ENCODE measurements around the gene ABRACL.
A peak's percentile ranks its signal among the peaks of the same experiment; 100 is the strongest.
"Not testable (repeated sequence)": the region's sequence is repeated elsewhere in the genome, so short reads cannot be mapped to it uniquely, and the experiment has no call there.

The ABRACL gene

GRCh38 chr6:139011980-139012379 lies 16.6 kb upstream of the ABRACL start:
- DNase-seq (ENCODE audit: low spot score): no peak

GRCh38 chr6:139013185-139013800 lies 15.3 kb upstream of the ABRACL start:
- no peak for DNase-seq (ENCODE audit: low spot score)

DNA sequence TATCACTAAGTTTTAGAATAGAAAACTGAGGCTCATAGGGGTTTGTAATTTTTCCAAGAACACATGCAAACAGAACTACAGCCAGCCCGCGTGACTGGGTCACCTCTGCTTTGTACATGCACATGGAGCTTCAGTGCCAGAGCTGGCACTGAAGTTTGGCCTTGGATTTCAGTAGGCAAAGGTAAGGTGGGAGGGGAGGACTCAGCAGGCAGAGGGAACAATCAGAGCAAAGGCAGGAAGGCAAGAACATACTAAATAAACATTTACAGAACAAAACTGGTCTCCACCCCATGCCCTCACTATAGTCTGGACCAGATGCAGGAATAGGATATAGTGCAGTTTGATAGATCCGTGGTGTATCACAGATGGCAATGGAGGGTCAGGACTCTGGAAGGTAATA lies 13.6 kb upstream of the ABRACL start:
- no peak for DNase-seq (ENCODE audit: low spot score)

- peak; percentile 49 for DNase-seq (ENCODE audit: low spot score)
Measured at GRCh38 chr6:139016337-139017213, 12.0 kb upstream of the ABRACL start.

DNA sequence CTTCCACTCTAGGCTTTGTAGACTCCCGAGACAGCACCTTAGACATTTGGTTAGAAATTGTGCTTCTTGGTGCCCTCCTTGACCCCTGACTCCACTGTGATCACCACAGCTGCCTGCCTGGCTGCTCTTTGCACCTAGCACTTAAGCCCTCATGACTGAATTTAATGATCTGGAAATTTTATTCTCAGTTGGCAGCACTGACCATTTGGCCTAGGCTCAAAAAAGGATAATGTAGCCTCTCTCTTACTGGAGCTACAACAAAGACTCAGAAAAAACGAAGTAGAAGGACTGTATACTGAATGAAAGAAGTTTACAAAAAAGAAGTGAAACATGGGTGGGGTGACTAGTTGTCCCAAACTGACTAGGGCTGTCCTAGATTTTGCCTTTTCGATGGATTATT lies 11.3 kb upstream of the ABRACL start:
- no peak for DNase-seq (ENCODE audit: low spot score)

GRCh38 chr6:139019722-139020121 lies 8.8 kb upstream of the ABRACL start:
- no peak for DNase-seq (ENCODE audit: low spot score)

DNA sequence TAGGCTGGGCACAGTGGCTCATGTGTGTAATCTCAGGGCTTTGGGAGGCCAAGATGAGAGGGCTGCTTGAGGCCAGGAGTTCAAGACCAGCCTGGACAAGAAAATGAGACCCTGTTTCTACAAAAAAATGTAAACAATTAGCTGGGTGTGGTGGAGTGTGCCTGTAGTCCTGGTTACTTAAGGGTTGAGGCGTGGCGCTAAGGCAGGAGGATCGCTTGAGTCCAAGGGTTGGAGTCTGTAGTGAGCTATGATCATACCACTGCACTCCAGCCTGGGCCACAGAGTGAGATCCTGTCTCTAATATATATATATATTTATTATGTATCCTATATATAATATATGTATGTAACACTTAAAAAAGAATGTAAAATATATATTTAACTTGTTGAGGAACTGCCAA lies 7.9 kb upstream of the ABRACL start:
- DNase-seq (ENCODE audit: low spot score): no peak

DNA sequence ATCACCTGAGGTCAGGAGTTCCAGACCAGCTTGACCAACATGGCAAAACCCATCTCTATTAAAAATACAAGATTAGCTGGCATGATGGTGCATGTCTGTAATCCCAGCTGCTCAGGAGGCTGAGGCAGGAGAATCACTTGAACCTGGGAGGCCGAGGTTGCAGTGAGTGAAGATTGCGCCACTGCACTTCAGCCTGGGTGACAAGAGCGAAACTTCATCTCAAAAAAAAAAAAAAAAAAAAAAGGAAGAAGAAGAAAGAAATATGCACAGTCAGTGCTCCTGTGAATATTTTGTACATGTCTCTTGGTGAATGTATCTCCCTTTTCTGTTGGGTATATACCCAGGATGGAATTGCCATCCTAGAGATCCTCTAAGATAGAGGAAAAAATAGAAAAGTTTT lies 3.1 kb upstream of the ABRACL start:
- not testable (repeated sequence) for DNase-seq (ENCODE audit: low spot score)

DNA sequence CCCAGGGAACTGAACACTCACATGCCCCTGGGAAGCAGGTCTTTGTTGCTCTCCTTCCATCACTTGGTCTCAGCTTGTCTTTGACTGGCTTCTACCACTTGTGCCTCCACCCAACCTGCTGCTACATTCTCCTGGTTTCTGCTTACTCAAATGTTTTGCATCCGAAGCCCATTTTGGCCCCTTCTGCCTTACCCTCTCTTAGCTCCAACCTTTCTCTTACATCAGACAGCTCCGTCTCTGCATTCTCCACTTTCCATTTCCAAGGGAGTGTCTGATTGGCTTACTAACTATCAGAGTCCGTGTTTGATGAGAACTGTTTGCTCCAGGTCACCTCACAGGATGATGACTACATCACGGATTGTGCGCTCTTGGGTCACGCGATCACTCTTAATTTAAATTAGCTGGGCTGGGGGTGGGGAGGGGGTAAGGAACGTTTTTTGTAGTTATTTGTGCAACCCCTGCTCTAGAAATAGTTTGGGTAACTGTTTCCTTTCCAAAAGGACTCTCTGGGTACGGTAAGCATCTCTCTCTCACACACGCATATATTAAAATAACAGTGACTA lies 844 bp upstream of the ABRACL start:
- DNase-seq (ENCODE audit: low spot score): peak; percentile 21

DNA sequence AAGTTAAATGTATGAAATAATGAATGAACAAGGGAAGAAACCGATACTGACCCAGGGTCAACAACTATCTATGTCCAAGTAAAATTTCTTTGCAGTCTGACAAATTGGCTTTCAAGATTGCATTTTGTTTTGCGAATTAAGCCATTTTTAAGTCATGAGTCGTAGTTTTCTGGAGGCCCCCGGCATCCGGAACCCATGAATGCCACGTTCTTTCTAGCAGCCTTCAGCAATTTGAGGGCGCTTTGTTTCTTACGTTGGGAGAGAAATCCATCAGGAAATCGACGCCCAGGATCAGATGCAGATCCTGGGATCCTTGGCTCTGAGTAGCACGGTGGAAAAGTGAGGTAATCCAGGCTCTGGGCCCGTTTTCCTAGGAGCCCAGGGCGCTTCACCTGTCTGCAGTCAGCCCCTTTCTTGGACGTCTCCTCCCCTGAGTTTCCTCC lies 309 bp upstream of the ABRACL start:
- no peak for DNase-seq (ENCODE audit: low spot score)

- DNase-seq (ENCODE audit: low spot score): peak; percentile 51
Measured at GRCh38 chr6:139029470-139030227, 1.1 kb downstream of the ABRACL start.

DNA sequence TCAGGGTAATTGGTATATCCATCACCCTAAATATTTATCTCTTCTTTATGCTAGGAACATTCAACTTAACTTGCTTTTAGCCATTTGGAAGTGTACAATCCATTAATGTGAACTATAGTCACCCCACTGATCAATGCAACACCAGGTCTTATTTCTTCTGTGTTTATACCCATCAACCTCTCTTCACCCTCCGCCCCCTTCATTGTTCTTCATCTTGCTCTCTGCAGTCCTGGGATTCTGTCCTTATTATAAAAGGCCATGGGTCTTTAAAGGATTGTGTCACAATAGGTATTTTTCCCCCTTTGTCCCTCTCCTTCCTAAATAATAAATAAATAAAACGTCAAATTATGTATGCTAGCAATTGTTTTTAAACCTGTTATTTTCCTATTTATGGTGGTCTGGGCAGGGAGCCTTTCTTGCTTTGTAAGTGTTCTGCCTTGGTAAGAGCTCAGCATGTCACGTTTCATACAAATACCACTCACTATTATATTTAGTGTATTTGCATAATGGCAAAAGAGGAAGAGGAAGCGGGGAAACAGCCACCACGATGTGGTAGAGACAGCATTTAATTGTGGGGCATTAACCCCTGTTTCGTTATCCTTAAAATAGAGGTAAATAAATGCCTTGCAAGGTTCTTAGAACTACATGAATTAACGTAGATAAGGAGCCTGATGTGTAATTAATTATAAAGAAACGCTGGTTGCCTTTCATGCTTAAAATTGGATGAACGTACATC lies 1.9 kb downstream of the ABRACL start:
- DNase-seq (ENCODE audit: low spot score): peak; percentile 79

DNA sequence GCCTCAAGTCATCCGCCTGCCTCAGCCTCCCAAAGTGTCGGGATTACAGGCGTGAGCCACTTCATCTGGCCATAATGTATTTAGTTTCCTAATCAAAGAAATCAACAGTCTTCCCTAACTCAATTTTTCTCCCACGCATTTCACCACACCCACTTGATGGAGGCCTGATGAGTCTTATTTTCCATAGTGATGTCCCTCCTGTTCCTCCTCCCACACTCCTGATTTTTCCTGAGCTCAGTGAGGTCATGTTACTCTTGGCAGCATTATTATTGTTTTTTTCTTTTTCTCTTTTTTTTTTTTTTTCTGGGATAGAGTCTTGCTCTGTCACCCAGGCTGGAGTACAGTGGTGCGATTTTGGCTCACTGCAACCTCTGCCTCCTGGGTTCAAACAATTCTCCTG lies 8.9 kb downstream of the ABRACL start:
- no peak for DNase-seq (ENCODE audit: low spot score)

- no peak for DNase-seq (ENCODE audit: low spot score)
Measured at GRCh38 chr6:139044250-139044649, 15.7 kb downstream of the ABRACL start.

DNA sequence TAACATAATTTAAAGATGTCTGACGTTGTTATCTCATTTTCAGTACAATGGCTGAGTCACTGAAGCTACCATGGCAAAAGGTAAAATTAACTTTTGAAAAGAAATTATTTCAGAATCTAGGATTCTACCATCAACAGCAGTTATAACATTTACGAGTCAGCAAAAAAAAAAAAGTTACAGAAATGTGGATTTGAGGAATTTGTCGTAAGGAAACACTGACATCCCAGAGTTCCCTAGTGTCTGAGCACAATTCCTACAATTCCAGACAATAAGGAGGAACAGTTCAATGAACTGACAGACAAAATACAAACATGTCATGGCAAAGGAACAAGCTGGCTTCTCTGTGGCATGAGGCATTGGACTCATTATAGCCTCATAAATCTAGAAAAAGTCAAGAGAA lies 19.1 kb downstream of the ABRACL start:
- no peak for DNase-seq (ENCODE audit: low spot score)

GRCh38 chr6:139048912-139049311 lies 20.4 kb downstream of the ABRACL start:
- DNase-seq (ENCODE audit: low spot score): not testable (repeated sequence)

GRCh38 chr6:139050131-139050769 lies 21.7 kb downstream of the ABRACL start:
- DNase-seq (ENCODE audit: low spot score): not testable (repeated sequence)

GRCh38 chr6:139050770-139051313 lies 22.3 kb downstream of the ABRACL start:
- DNase-seq (ENCODE audit: low spot score): no peak

DNA sequence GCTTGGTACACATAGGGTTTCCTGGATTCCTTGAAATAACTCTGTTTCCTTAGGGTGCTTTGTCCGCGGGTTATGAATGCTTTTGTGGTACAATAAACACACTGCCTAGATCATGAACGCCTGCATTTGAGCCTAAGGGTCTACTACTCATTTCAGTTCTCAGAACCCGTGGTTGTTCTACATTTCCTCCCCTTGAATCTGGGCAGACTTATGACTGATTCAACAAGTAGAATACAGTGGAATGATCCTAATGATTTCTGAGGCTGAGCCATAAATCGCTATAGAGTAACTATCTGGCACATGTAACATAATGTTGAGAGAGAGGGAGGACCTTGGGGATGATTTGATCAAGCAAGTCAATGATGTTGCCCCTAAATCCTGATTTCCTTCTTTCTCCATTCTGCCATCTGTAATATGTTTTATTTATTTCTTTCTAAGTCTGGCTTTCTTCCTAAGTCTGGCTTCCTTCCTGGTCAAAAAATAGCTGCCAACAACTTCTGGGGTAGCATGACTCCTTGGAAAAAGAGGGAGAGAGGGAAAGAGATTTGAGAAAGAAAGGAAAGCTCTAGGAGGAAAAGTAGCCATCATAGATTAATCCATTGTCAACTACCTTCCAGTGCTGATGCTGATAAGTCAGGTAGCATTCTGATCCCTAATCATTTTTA lies 23.0 kb downstream of the ABRACL start:
- DNase-seq (ENCODE audit: low spot score): no peak

DNA sequence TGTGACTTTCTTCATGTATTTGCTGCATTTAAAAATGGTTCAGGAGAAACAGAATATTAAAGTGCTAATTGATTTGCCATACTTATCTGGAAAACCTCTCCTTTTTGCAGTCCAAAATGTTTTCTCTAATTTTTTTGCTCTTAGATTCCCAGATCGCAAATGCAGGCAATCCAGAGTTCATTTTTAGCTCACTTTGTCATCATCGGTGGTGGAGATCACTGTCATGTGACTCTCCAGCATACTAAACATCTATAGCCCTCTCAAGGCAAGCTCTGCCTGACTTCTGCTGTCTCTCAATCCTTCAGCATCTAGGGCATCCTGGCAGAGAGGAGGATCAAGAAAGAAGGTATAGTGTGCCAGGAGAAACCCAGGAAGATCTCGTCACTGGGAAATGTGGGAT lies 24.8 kb downstream of the ABRACL start:
- no peak for DNase-seq (ENCODE audit: low spot score)
